Subcutaneous abdominal adipose tissue (tissue), 5 donors: ENCODE results near the gene REPS2.

ENCODE experiments used
- H3K27ac ChIP-seq: one replicate; pipeline ENCODE4 v1.7.0; 2013; ENCODE audit warnings: low read depth, mild to moderate bottlenecking, inconsistent platforms, low read length, moderate library complexity
- H3K27me3 ChIP-seq, 5 donors: one replicate each; pipeline ENCODE4 v1.7.0; 2013; ENCODE audit warnings: low read length in 5 of 5, inconsistent platforms in 1 of 5; ENCODE audit not compliant: control insufficient read depth in 5 of 5, insufficient read depth in 4 of 5
- H3K36me3 ChIP-seq, 5 donors: one replicate each; pipeline ENCODE4 v1.7.0; 2013; ENCODE audit warnings: low read length in 5 of 5; ENCODE audit not compliant: control insufficient read depth in 5 of 5, insufficient read depth in 5 of 5
- H3K4me1 ChIP-seq, 5 donors: one replicate each; pipeline ENCODE4 v1.7.0; 2013; ENCODE audit warnings: low read length in 5 of 5, mild to moderate bottlenecking in 3 of 5, moderate library complexity in 1 of 5; ENCODE audit not compliant: control insufficient read depth in 5 of 5, insufficient read depth in 5 of 5
- H3K4me3 ChIP-seq, 5 donors: one replicate each; pipeline ENCODE4 v1.7.0; 2013; ENCODE audit warnings: low read length in 5 of 5, low read depth in 1 of 5
- H3K9ac ChIP-seq, 5 donors: one replicate each; pipeline ENCODE4 v1.7.0; 2013; ENCODE audit warnings: low read length in 5 of 5, mild to moderate bottlenecking in 4 of 5, moderate library complexity in 3 of 5
- H3K9me3 ChIP-seq, 5 donors: one replicate each; pipeline ENCODE4 v1.7.0; 2013; ENCODE audit warnings: low read length in 5 of 5; ENCODE audit not compliant: control insufficient read depth in 5 of 5
- donor health status: healthy.
- donor health status: healthy.
- donor health status: healthy.
- donor health status: healthy.
- donor health status: healthy.

Gene REPS2

GRCh38 chrX:16992951-16993350 is 46.5 kb downstream of the REPS2 start:
- Histone ChIP-seq H3K4me3 (no peak overlapping the region), H3K9ac (no peak overlapping the region), H3K27ac (no peak overlapping the region), H3K36me3 (no peaks in the 10 kb centered on the region), H3K9me3 (no peaks in the 10 kb centered on the region), H3K27me3 (peaks cover 0 to 15% (median 2%) of the 10 kb centered on the region in 5 donors), H3K4me1 (no peaks in the 10 kb centered on the region)

- Histone ChIP-seq H3K36me3 (no peaks in the 10 kb centered on the region), H3K4me3 (no peak overlapping the region), H3K9ac (no peak overlapping the region), H3K27me3 (peaks cover 0 to 18% (median 5%) of the 10 kb centered on the region in 5 donors), H3K4me1 (no peaks in the 10 kb centered on the region), H3K9me3 (no peaks in the 10 kb centered on the region), H3K27ac (no peak overlapping the region)
Measured at GRCh38 chrX:16993791-16994318, 47.4 kb downstream of the REPS2 start.

GRCh38 chrX:16994736-16995135 is 48.3 kb downstream of the REPS2 start:
- Histone ChIP-seq H3K4me3 (no peak overlapping the region), H3K9ac (no peak overlapping the region), H3K27me3 (peaks cover 0 to 18% (median 5%) of the 10 kb centered on the region in 5 donors), H3K4me1 (no peaks in the 10 kb centered on the region), H3K36me3 (no peaks in the 10 kb centered on the region), H3K9me3 (no peaks in the 10 kb centered on the region), H3K27ac (no peak overlapping the region)

- Histone ChIP-seq H3K4me1 (no peaks in the 10 kb centered on the region), H3K9ac (no peak overlapping the region), H3K9me3 (no peaks in the 10 kb centered on the region), H3K27me3 (peaks cover 0 to 15% (median 9%) of the 10 kb centered on the region in 5 donors), H3K4me3 (no peak overlapping the region), H3K36me3 (no peaks in the 10 kb centered on the region), H3K27ac (no peak overlapping the region)
Measured at GRCh38 chrX:16997313-16997712, 50.9 kb downstream of the REPS2 start.

- Histone ChIP-seq H3K27me3 (peaks cover 0 to 13% (median 10%) of the 10 kb centered on the region in 5 donors), H3K4me3 (no peak overlapping the region), H3K27ac (no peak overlapping the region), H3K9me3 (no peaks in the 10 kb centered on the region), H3K36me3 (no peaks in the 10 kb centered on the region), H3K4me1 (no peaks in the 10 kb centered on the region), H3K9ac (no peak overlapping the region)
Measured at GRCh38 chrX:16999275-16999674, 52.8 kb downstream of the REPS2 start.

GRCh38 chrX:17000751-17001150 is 54.3 kb downstream of the REPS2 start:
- Histone ChIP-seq H3K4me1 (no peaks in the 10 kb centered on the region), H3K9ac (no peak overlapping the region), H3K9me3 (no peaks in the 10 kb centered on the region), H3K36me3 (no peaks in the 10 kb centered on the region), H3K27me3 (peaks cover 0 to 11% (median 7%) of the 10 kb centered on the region in 5 donors), H3K4me3 (no peak overlapping the region), H3K27ac (no peak overlapping the region)

- Histone ChIP-seq H3K4me3 (no peak overlapping the region), H3K9ac (no peak overlapping the region), H3K27ac (no peak overlapping the region), H3K4me1 (no peaks in the 10 kb centered on the region), H3K36me3 (no peaks in the 10 kb centered on the region), H3K9me3 (no peaks in the 10 kb centered on the region), H3K27me3 (peaks cover 0 to 9% (median 6%) of the 10 kb centered on the region in 5 donors)
Measured at GRCh38 chrX:17005712-17006368, 59.4 kb downstream of the REPS2 start.

GRCh38 chrX:17007134-17007768 is 60.8 kb downstream of the REPS2 start:
- H3K27me3 ChIP-seq, result peaks cover 0 to 8% (median 5%) of the 10 kb centered on the region in 5 donors
- H3K27ac ChIP-seq, result no peak overlapping the region
- no peaks in the 10 kb centered on the region for H3K4me1 ChIP-seq
- no peaks in the 10 kb centered on the region for H3K9me3 ChIP-seq
- no peak overlapping the region for H3K9ac ChIP-seq
- no peak overlapping the region for H3K4me3 ChIP-seq
- no peaks in the 10 kb centered on the region for H3K36me3 ChIP-seq

GRCh38 chrX:17009856-17010625 is 63.6 kb downstream of the REPS2 start:
- Histone ChIP-seq H3K27ac (no peak overlapping the region), H3K4me1 (peaks cover 0 to 5% (median 0%) of the 10 kb centered on the region in 5 donors), H3K9ac (no peak overlapping the region), H3K9me3 (no peaks in the 10 kb centered on the region), H3K27me3 (peaks cover 0 to 8% (median 3%) of the 10 kb centered on the region in 5 donors), H3K4me3 (no peak overlapping the region), H3K36me3 (no peaks in the 10 kb centered on the region)

GRCh38 chrX:17012465-17012864 is 66.0 kb downstream of the REPS2 start:
- H3K27me3 ChIP-seq, result peaks cover 0 to 7% (median 3%) of the 10 kb centered on the region in 5 donors
- H3K27ac ChIP-seq, result no peak overlapping the region

More at GRCh38 chrX:17012465-17012864, 66.0 kb downstream of the REPS2 start:
- Histone ChIP-seq H3K9ac (no peak overlapping the region), H3K4me1 (peaks cover 0 to 5% (median 0%) of the 10 kb centered on the region in 5 donors), H3K36me3 (no peaks in the 10 kb centered on the region), H3K9me3 (no peaks in the 10 kb centered on the region), H3K4me3 (no peak overlapping the region)
